HG02642 (cell line): ENCODE data around the gene AGTRAP.

ENCODE experiments used
- ATAC-seq: cut with Tn5 transposase; IDR thresholded peaks from one replicate; pipeline ENCODE4 v1.9.1; 2021; ENCODE audit warnings: mild to moderate bottlenecking; ENCODE audit not compliant: unreplicated experiment, poor library complexity

AGTRAP gene

GRCh38 chr1:11794446-11795237 is 58.7 kb downstream of the AGTRAP start:
- ATAC-seq = no peak

- ATAC-seq = no peak
These were observed 59.4 kb downstream of the AGTRAP start for GRCh38 chr1:11795238-11795890.

- ATAC-seq = no peak
These were observed 60.3 kb downstream of the AGTRAP start for GRCh38 chr1:11796036-11796828.

GRCh38 chr1:11797525-11798216 is 61.7 kb downstream of the AGTRAP start:
- no peak for ATAC-seq

- ATAC-seq = no peak
These were observed 63.2 kb downstream of the AGTRAP start for GRCh38 chr1:11799099-11799498.

- no peak for ATAC-seq
These were observed 64.0 kb downstream of the AGTRAP start for GRCh38 chr1:11799896-11800295.

GRCh38 chr1:11800391-11800755 is 64.4 kb downstream of the AGTRAP start:
- no peak for ATAC-seq
